ENCODE measurements around the gene ABHD3. TPM values are rescaled to one million over a fixed set of nuclear protein-coding genes. Genes with fewer than 3 reads are reported as not detected.
"Not testable (repeated sequence)": the region's sequence is repeated elsewhere in the genome, so short reads cannot be mapped to it uniquely, and the experiment has no call there.

Gene ABHD3
- 8.8 and 10.2 TPM in 2 replicates for total RNA-seq (2014; rRNA removed; shearing (Covaris generic))
- polyA plus RNA-seq (2014; cell fraction: nucleus; rRNA removed), result 32.9 and 34.0 TPM in 2 replicates

DNA sequence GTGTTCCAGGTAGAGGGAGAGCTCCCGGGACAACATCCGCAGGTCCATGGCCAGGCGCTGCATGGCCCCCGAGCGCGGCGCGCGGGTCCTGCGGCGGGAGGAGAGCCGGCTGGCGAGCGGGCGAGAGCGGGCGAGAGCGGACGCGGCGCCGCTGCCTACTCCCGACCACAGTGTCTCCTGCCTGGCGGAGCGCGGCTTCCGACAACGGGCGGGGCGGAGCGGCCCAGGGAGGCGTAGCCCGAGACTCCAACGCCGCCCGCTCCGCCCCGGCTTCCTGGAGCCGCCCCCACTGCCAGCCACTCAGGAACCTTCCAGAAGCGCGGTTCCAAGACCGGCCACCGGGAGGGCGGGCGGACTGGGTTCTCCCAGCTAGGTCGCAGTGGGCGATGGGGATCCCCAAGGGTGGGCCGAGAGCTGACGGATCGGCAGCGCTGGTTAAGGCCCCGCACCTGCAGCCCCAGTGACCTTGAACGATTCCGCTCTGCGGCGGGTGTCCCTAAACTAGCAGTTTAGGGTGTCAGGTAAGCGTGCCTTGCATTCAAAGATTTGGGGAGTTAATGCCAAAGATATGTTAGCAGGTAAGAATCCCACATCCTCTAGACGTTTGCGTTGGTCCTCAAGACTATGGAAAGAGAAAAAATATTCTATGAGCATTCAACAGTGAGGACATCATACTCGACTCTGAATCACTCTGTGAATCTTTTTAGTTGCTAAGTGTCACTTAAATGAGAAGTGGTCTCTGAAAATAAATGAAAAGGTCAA, at the start of gene ABHD3:
ABHD3 (minus strand) TSS at position 172 of the 762 bp plus-strand sequence; CDS start at position 63, 109 bp downstream.
- DNase-seq (ENCODE audit: extremely low read depth, low read depth), result peak; percentile 82

- DNase-seq (ENCODE audit: extremely low read depth, low read depth), result no peak
Observed at GRCh38 chr18:21747764-21748693, 43.5 kb upstream of the ABHD3 start.

DNA sequence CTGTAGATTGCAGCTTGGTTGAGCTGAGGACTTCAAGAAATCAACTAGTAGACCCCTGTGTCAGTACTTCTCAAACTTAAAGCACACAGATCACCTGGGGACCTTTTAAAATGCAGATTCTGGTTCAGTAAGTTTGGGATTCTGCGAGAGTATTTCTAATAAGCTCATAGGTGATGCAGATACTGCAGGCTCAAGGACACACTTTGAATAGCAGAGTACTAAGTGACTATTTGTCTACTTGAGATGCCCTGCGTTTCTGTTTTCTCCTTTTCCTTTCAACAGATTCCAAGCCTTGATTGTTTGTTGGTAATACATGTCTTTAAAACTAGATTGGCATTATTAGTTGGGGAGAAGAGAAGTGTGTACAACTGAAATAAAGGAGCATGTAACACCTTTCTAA, 42.7 kb upstream of the ABHD3 start:
- no peak for DNase-seq (ENCODE audit: extremely low read depth, low read depth)

GRCh38 chr18:21745231-21745630, 40.7 kb upstream of the ABHD3 start:
- DNase-seq (ENCODE audit: extremely low read depth, low read depth), result no peak

GRCh38 chr18:21743166-21743832, 38.7 kb upstream of the ABHD3 start:
- DNase-seq (ENCODE audit: extremely low read depth, low read depth), result no peak

- DNase-seq (ENCODE audit: extremely low read depth, low read depth), result no peak
Observed at GRCh38 chr18:21742315-21742687, 37.7 kb upstream of the ABHD3 start.

DNA sequence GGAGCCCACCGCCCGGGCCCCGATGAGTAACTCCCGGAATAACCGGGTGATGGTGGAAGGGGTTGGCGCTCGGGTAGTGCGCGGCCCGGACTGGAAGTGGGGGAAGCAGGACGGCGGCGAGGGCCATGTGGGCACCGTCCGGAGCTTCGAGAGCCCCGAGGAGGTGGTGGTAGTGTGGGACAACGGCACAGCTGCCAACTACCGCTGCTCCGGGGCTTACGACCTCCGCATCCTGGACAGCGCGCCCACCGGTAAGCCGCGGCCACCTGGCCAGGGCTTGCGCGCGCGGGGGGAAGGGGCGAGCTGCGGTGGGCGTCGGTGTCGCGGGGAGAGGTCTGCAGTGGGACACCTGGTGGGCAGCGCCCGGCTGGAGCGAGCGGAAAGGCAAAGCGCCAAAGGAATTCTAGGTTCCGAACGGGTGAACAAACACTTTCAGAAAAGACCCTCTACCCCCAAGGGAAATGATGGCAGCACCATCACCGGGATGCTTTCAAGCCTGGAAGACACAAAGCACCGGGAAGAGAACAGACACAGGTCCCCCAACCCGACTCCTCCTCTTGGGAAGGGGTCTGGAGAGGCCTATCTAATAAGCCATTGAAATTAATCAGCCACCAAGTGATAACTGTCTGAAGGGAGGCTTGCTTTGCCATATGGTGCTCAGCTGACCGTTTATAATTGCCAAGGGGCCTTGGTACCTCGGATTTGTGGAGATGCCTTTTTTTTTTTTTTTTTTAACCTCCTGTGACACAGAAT, 37.2 kb upstream of the ABHD3 start:
- DNase-seq (ENCODE audit: extremely low read depth, low read depth), result no peak

DNA sequence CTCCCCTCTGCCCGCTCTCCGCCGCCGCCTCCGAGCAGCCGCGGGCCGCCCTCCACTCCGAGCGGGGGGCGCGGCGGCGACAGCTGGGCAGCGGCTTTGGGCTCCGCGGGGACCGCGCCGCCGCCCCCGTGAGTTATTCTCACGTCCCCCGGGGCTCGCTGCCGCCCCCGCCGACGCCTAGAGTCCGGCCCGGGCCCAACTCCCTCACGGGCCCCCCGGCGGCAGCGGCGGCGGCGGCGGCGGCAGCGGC, 36.7 kb upstream of the ABHD3 start:
- DNase-seq (ENCODE audit: extremely low read depth, low read depth), result no peak

- DNase-seq (ENCODE audit: extremely low read depth, low read depth), result peak; percentile 93
Observed at GRCh38 chr18:21740538-21741311, 36.2 kb upstream of the ABHD3 start, which contains the start of gene MIB1. Gene MIB1, plus strand, starts transcription at chr18:21740792. Its CDS starts 792 bp downstream, at chr18:21741584.

GRCh38 chr18:21739604-21740537, 35.3 kb upstream of the ABHD3 start:
- DNase-seq (ENCODE audit: extremely low read depth, low read depth), result no peak

DNA sequence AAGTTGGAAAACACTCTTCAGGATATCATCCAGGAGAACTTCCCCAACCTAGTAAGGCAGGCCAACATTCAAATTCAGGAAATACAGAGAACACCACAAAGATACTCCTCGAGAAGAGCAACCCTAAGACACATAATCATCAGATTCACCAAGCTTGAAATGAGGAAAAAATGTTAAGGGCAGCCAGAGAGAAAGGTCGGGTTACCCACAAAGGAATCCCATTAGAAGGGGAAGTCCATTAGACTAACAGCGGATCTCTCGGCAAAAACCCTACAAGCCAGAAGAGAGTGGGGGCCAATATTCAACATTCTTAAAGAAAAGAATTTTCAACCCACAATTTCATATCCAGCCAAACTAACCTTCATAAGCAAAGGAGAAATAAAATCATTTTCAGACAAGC, 32.4 kb upstream of the ABHD3 start:
- not testable (repeated sequence) for DNase-seq (ENCODE audit: extremely low read depth, low read depth)

DNA sequence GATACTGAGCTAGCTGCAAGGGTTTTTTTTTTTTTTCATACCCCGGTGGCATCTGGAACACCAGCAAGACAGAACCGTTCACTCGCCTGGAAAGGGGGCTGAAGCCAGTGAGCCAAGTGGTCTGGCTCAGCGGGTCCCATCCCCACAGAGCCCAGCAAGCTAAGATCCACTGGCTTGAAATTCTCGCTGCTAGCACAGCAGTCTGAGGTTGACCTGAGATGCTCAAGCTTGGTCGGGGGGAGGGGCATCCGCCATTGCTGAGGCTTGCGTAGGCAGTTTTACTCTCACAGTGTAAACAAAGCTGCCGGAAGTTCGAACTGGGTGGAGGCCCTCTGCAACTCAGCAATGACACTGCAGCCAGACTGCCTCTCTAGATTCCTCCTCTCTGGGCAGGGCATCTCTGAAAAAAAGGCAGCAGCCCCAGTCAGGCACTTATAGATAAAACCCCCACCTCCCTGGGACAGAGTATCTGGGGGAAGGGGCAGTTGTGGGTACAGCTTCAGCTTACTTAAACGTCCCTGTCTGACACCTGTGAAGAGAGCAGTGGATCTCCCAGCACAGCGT, 31.0 kb upstream of the ABHD3 start:
- peak; percentile 82 for DNase-seq (ENCODE audit: extremely low read depth, low read depth)

GRCh38 chr18:21733011-21733410, 28.4 kb upstream of the ABHD3 start:
- DNase-seq (ENCODE audit: extremely low read depth, low read depth), result no peak

- no peak for DNase-seq (ENCODE audit: extremely low read depth, low read depth)
Observed at GRCh38 chr18:21727702-21728101, 23.1 kb upstream of the ABHD3 start.

DNA sequence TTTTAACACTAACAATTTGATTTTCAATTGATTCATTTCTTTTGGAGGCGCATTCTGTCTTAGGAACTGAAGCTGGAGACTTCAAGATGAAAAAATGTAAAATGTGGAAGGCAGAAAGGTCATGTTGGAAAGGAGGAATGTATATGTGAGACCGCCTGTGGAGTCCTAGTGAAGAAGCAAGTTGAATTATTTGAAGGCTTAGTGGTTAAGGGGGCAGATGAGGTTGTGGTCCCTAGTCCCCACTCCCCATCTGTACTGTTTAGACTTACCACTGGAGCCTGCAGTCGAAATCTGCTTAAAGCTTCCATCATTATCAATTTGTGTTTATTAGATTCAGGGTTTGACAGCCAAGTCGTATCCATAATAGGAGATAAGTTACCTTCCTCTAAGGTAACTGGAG, 20.6 kb upstream of the ABHD3 start:
- no peak for DNase-seq (ENCODE audit: extremely low read depth, low read depth)

- DNase-seq (ENCODE audit: extremely low read depth, low read depth), result no peak
Observed at GRCh38 chr18:21722687-21723086, 18.1 kb upstream of the ABHD3 start.

DNA sequence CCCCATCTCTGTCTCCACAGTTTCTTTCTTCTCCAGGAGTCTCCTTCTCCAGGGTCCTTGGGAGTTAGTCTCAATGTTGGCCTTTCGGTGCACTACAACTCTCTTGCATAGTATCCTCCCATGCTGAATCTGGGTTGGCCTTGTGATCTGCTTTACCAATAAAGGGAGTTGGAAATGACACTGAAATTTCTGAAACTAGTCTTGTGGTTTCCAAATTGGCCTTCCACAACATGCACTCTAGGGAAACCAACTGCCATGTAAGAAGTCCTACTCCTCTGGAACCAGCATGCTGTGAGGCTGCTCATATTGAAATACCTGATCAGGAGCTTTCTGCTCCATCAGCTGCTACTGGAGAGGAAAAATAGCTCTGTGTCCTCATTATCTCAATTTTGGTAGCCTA, 9.9 kb upstream of the ABHD3 start:
- no peak for DNase-seq (ENCODE audit: extremely low read depth, low read depth)

- not testable (repeated sequence) for DNase-seq (ENCODE audit: extremely low read depth, low read depth)
Observed at GRCh38 chr18:21707130-21707529, 2.6 kb upstream of the ABHD3 start.
